DMS53 treated with DMSO at 0.1 percent for 48 hours (cell line): Measurements from ENCODE around the gene LEKR1.
"Not testable (repeated sequence)": the region's sequence is repeated elsewhere in the genome, so short reads cannot be mapped to it uniquely, and the experiment has no call there.

ENCODE experiments used
- DNase-seq: peaks from one replicate; lab custom pipeline; 2025; ENCODE audit not compliant: unreplicated experiment; lab: John Stamatoyannopoulos, UW

Gene LEKR1

DNA sequence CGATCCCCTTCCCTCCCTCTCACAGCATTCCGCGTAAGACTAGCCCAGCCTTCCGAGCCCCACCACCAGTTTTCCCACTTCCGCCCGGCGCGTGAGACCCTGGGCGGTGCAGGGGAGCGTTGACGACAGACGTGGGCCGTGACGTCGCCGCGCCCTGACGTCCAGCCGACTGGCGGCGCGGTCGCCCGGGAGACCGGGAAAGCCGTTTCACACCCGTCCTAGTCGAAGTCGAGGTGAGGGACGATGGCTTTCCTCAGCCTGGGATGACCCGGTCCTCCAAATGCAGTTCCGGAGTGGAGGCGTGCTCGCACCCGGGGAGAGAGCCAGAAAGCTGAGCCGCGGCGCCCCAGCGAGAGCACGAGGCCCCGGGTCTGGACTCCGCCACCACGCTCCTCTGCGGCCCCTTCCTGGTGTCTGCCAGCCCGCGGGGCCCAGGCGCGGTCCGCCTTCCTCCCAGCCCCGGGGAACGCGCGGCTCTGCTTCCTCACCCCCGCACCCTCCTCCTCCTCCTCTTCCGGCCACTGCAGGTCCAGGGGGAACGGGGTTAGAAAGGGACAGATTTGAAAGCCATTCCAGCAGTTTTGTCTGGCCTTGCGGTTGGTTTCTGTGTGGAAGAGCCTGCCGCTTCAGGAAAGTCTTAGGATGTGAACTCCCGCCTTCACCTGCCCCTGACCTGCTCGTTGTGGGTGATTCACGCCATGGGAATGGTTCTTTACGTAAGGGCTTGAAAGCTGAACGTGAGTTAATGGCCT, at the start of gene LEKR1:
TSS of gene LEKR1 (plus strand) at position 210 of the 752 bp plus-strand sequence. CDS start 2,977 bp downstream, outside the sequence.
- DNase-seq = peak; percentile 54

DNA sequence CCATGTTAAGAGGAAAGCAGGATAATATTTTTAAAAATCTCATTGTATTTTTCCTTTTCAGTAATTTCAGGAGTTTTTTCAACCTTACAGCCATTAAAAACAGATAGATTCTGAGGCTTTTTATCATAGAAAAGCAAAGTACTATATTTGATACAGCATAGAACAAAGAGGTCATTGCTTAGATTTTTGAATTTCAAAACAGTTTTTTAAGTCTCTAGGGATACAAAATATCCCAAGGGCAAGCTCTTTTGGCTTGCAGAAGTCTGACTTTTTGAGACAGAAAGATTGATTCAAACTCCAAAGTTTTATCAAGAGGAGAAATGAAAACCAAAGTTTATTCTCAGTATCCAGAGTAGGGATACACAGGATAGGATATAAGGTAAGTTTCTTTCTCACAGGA, 49.3 kb upstream of the LEKR1 start:
- DNase-seq = no peak

DNA sequence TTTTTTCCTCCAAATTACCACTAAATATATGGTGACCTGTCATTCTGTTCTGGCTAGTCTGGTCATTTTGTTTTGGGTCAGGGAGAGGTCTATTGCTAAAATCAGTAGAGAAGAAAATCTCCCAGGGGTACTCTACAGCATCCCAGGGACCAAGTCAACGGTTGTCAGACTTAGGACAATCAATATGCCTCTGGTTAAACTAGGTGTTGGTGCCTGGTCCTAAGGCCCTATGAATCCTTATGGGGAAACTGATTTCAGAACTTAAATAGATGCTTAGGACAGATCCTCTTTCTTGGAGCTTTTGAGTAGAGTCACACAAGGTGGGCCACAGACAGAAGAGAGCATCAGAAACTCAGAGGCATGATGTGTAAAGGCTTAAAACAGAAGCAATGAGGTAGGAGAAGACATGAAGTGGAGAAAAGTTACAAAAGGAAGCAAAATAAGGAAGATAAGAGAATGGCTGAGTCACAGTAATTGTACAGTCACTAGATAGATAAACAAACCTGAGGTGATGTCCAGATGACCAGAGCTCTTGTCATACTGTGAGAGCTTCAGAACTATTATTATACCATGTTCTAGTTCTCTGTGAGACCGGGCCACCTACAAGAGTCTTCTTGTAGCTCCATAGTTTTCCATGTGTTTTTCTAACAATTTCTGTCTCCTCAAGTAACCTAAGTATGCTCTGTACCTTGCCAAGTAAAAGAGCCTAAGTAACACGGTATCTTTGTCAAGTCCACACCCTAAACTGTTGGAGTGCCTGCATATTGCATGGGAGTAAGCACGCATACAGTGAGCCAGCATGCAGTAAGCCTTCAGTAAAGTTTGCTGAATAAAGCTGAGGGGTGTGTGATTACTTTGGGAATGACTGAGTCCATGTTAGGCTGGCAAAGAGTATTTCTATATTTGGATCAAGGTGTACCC, 44.6 kb upstream of the LEKR1 start:
- DNase-seq = peak; percentile 54

DNA sequence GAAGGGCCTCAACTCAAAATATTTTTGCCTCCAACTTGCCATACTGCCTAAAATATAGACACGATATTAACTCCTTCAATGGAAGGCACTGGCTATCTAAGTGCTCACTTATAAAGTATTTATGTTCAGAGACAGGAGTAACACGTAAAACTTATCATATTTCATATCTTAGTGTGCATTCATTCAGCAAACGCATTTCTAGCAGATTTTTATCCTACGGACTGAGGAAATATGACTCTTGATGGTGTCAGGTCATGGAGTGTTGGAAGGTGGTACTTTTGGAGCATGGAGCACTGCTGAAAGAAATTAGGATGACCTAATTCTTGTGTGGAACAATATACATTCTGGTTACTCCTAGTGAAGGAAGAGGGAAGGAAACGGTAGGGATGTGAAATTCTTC, 43.8 kb upstream of the LEKR1 start:
- no peak for DNase-seq

DNA sequence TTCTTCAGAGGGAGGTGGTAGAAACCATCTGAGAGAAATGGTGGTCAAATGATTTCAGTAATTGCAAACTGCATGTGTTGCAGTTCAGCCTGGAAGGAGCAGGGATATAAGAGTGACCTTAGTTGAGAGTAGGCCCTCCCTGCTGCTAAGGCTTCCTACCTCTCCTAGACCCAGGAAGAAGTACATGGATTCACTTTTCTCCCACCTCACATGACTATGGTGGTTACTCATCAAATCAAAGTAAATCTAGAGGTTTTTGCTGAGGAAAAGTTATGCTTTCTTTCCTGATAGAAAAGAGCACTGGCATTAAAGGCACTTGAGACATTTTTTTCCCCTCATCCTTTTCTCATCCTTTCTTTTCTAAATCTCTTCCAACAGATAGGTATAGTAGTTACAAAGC, 43.2 kb upstream of the LEKR1 start:
- DNase-seq = no peak

DNA sequence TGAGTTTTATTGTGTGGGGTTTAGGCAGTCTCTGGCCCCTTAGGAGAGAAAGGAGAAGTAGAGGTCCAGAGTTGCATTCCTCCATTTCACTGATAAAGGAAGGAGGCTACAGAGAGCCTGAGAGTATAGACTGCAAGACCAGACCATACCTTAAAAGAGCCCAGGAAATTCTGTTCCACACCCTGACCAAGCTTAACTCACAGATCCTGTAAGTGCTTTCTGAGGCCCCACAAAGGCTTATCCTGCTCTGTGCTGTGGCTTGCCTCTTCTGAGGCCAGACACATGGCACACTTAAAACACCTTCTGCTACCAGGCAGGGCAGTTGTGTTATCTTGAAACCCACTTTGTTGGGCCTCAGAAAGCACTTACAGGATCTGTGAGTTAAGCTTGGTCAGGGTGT, 39.2 kb upstream of the LEKR1 start:
- no peak for DNase-seq

DNA sequence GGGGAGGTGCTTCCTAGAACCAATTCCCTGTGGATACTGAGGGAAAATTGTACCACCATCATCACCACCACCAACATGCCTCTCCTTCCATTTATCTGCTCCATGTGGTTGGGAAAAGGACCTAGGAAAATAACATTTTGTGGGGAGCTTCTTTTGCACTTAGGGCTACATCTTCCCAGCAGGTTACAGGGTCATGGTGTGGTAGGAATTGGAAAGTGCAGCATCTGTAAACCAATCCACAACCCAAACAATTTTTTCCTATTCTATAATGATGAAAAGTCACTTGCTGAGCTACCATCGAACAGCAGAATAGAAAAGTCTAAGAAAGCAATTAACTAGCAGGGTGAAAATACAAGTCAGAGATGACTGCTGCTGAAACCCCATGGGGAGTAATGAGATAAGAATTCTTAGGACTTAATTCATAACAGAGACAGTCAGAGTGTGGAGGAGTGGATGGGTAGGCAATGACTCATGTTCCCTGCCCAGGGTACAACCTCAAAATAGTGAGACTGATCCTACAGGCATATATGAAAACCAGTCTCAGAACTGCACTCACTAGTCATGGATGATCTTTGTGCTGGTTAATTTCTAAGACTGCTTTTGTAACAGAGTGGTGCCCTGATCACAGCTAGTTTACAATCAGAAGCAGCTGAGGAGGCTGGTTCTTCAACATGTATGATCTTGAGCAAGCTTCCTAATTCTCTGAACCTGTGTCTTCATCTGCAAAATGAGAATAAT, 38.1 kb upstream of the LEKR1 start:
- no peak for DNase-seq

DNA sequence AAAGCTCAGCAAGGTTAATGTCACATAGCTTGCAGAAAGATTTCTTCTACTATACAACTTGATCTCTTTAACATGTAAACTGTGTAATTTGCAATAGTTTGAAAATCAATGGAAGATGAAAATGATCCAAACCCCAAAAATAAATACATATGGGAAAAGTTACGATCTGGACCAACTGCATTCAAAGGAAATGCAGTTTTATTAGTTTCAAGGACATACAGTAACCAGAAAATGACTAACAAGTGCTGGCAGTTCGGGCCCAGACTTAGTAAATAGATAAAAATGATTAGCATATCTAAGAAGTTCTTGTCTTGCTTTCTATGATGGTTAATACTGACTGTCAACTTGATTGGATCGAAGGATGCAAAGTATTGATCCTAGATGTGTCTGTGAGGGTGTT, 37.3 kb upstream of the LEKR1 start:
- no peak for DNase-seq

DNA sequence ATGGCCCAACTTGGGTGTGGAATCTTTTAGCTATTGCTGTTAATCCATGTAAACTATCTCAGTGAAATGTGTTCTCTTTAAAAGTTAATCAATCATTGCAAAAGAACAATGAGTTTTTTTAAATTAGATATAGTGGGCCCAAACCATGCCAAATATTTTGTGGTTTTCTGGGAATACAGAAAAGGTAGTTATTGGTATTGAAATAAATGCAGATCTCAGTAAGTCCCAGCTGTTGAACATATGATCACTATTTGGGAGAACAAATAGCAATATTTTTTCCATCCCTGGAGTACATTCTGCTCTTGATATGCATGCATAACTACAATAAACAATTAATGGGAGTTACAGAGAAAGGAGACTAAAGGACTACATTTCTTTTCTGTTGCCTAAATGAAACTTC, 36.0 kb upstream of the LEKR1 start:
- DNase-seq = no peak

DNA sequence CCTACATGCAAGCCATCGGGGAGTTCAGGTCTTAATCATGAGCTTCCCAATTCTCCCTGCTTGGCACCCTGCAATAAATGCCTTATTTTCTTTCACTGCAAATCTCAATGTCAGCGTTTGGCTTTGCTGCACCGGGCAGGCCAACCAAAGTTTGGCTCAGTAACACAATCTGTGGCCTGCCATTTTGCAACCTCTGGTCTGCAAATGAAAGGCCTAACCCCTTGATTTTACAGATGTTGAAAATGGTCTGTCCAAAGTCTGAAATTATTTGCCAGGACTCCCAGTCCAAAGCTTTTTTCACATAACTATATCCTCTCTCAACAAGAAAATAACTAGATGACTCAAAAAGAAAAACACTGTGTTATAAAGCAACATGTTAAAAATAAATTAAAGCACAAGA, 34.0 kb upstream of the LEKR1 start:
- DNase-seq = no peak

DNA sequence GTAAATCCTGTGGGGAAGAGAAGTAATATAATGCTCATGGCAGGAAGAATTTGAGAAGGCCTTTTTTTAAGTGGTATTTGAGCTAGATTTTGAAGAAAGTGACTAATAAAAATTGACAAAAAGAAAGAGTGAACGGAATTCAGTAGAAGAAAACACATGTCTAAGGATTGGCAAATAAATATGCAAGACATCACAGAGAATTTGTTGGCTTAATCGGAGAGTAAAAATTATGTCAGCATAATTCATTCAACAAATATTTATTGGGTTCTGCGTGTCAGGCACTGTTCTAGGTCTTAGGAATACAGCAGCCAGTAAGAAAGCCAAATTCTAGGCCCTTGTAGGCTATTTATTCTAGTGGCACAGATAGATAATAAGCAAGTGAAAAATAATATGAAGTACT, 33.6 kb upstream of the LEKR1 start:
- DNase-seq = no peak

DNA sequence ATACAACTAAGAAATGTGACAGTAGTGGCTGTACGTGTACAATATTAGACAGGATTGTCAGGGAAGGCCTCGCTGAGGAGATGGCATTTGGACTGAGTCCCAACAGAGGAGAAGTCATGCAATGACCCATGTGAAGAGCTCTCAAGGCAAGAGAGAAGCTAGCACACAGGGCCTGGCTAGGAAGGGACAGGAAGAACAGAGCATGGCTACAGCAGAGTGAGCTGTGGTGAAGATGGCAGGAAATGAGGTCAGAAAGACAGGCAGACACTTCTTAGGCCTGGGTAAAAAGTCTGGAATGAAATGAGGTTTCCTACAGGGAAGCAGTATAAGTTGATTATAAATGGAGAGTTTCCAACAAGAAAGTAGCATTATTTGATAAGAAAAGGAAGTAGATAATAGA, 33.2 kb upstream of the LEKR1 start:
- peak; percentile 12 for DNase-seq

DNA sequence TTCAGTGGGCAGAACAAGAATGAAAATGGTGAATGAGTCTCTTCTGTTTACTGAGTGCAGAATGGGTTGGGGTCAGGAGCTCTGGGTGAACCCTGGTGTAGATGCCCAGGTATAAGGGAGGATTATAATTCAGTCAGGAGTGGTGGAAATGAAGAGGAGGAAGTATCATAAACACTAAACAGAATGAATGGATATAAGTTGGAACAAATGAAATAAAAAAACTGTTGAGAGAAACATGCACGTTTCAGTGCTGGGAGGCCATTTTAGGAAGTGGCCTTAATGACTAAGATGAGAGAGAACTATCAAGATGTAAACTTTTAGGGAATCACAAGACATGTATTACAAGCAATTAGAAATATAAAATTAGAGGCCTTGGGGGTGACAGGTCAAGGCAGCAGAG, 32.8 kb upstream of the LEKR1 start:
- no peak for DNase-seq

DNA sequence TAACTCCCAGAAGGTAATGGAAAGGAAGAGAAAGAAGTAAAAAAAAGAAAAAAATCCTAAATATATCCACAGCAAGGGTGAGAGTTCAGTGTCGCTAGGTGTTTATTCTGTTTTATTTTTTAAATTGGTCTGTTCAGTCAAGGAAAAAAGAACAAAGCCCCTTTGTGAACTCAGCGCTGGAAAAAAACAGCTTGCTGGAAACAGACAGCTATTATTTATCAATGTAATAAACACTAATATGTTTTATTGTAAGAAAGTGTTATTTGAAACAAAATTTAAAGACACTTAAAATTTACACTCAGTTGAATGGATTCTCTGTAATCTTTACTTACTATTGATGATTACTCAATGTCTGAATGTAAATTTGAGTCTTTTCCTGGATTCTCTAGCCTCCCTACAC, 32.3 kb upstream of the LEKR1 start:
- DNase-seq = no peak

DNA sequence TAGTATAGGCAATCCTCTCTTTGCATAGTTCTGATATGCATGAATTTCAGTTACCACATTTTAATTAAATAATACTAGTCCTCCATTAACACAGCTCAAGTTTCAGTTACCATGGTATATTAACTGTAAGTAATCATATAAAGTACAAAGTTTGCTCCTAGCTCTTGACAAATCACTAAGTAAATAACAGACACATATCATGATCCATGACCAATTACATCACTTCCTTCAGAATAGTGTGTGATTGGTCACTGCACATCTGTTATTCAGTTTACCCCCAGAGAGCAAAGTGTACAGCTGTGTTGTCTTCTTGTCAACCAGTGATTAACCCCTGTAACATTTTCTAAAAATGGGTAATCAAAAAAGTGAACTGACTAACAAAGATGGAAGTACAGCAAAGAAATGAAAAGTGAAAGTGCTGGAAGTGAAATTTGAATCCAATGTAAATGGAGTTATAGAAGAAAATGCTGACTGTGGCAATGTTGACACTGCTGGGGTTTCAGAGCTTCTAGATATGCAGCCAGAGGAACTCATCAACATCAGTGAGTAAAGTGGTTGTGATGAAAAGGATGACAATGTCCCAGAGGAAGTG, 30.2 kb upstream of the LEKR1 start:
- no peak for DNase-seq

DNA sequence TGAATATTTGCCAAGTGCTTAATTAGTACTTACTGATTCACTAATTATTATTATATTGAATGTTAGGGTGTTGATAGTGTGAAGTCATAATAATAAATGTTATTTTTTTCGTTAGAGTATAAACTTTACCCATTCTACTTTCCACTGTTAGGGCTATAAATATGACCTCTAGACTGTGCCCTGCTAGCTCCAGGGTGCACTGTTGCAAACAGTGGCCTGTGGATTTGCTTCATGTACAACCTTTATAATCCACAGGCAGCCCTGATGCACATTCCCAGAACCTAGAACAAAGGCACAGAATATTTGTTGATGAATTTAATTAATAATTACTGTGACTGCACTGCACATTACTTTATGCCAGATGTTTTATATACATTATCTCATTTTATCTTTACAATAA, 28.8 kb upstream of the LEKR1 start:
- DNase-seq = no peak

DNA sequence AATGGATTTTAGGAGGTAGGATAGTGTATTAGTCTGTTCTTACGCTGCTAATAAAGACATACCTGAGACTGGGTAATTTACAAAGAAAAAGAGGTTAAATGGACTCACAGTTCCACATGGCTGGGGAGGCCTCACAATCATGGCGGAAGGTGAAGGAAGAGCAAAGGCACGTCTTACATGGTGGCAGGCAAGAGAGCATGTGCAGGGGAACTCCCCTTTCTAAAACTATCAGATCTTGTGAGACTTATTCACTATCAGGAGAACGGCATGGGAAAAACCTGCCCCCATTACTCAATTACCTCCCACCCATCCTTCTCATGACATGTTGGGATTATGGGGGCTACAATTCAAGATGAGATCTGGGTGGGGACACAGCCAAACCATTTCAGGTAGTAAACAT, 25.9 kb upstream of the LEKR1 start:
- DNase-seq = not testable (repeated sequence)

DNA sequence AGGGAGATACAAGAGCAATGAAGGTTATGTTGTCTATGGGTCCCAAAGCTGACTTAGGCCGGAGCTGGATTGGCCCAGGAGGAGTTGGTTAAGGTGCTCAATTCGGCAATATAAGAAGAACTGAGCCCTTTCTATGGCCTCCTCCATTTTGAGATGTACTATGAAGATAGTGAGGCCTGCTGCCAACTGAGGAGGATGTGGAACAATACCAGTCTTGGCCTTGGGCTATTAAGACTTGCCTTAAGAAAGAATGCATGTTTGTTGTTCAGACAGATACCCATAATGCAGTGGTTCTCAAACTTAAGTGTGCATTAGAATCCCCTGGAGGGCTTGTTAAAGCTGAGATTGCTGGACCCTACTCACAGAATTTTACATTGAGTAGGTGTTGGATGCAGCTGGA, 24.4 kb upstream of the LEKR1 start:
- no peak for DNase-seq

DNA sequence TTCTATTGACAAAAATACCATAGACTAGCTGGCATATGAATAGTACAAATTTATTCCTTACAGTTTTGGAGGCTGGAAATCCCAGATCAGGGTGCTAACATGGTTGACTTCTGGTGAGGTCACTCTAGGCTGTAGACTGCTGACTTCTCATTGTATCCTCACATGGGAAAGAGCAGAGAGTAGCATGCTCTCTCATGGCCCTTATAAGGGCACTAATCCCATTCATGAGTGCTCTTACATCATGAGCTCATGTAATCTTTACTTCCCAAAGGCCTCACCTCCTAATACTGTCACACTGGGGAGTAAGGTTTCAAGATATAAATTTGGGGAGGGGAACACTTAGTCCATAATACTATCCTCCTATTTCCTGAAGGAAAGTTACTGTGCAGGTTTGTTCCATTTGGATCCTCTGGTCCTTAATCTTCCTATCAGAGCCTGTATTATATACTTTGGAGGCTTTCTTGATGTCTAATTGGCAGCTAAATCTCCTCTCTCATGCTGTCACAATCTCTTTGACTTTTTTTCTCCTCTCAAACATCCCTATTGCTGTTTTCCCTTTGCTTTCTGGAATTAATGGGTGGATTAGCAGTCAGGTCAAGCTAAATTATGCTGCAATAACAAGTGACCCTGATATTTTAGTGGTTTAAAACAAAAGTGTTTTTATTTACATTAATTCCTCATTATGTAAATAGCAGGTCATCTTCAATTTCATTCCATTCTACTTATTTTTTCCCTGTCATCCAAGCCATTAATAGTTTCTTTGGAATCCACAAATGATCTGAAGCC, 23.1 kb upstream of the LEKR1 start:
- peak; percentile 26 for DNase-seq

DNA sequence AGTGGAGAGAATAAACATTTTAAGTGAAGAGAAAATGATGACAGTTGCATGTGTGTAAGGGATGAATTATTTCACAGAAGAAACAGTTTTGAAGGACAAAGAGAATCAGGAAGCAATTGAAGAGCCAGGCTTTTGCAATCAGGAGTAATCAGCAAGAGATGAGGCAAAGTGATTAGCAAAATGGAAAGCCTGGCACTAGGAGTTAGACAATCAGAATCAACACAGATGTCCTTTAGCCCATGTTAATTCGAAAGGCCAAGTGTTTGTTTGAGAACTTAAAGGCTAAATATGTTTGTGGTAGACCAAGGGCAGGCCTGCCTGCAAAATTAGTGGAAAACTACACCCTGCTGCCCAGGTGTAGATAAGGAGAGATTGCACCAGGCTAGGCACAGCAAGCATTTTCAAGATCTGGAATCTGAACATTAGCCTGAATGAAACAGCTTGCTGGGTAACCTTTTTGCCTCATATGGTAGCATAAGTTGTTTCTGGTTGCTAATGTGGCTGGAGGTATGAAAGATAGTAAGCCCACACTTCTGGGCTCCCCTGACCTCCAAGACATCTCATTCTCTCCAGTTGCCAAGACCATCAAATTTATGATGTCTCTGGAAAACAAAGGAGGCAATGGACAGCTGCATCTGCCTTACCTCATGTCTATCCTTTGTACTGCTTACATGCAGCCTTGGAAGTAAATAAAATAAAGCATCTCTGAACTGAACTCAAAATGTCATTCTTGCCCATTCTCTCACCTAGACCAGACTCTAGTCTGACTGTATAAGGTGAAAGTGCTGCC, 22.0 kb upstream of the LEKR1 start:
- no peak for DNase-seq
